ENCODE measurements around the gene SPRYD7.
"Not testable (repeated sequence)": the region's sequence is repeated elsewhere in the genome, so short reads cannot be mapped to it uniquely, and the experiment has no call there.

Gene SPRYD7

GRCh38 chr13:49951754-49952535 is 15.8 kb upstream of the SPRYD7 start:
- no peak for TF ChIP-seq CTCF (IDR thresholded peaks at IDR 0.05; ENCODE audit: extremely low read depth, insufficient read depth, missing control alignments)
- in situ Hi-C loops (cut with MboI; ENCODE audit: low pct_unique_long_range_greater_than_20kb, low sequenced_read_pairs, unreplicated experiment): no loop called here
- no peak for DNase-seq (ENCODE audit: low spot score)

GRCh38 chr13:49948777-49949270 is 12.7 kb upstream of the SPRYD7 start:
- DNase-seq (ENCODE audit: low spot score); in situ Hi-C loops (cut with MboI; ENCODE audit: low pct_unique_long_range_greater_than_20kb, low sequenced_read_pairs, unreplicated experiment): not testable (repeated sequence)

GRCh38 chr13:49939321-49939720 is 3.2 kb upstream of the SPRYD7 start:
- no peak for TF ChIP-seq CTCF (IDR thresholded peaks at IDR 0.05; ENCODE audit: extremely low read depth, insufficient read depth, missing control alignments)
- in situ Hi-C loops (cut with MboI; ENCODE audit: low pct_unique_long_range_greater_than_20kb, low sequenced_read_pairs, unreplicated experiment): no loop called here
- no peak for DNase-seq (ENCODE audit: low spot score)

- no peak for TF ChIP-seq CTCF (IDR thresholded peaks at IDR 0.05; ENCODE audit: extremely low read depth, insufficient read depth, missing control alignments)
- in situ Hi-C loops (cut with MboI; ENCODE audit: low pct_unique_long_range_greater_than_20kb, low sequenced_read_pairs, unreplicated experiment): no loop called here
- DNase-seq (ENCODE audit: low spot score): no peak
Observed at GRCh38 chr13:49938921-49939320, 2.8 kb upstream of the SPRYD7 start.

GRCh38 chr13:49938314-49938713 is 2.2 kb upstream of the SPRYD7 start:
- no peak for TF ChIP-seq CTCF (IDR thresholded peaks at IDR 0.05; ENCODE audit: extremely low read depth, insufficient read depth, missing control alignments)
- in situ Hi-C loops (cut with MboI; ENCODE audit: low pct_unique_long_range_greater_than_20kb, low sequenced_read_pairs, unreplicated experiment): no loop called here
- no peak for DNase-seq (ENCODE audit: low spot score)

GRCh38 chr13:49936968-49937273 is 781 bp upstream of the SPRYD7 start:
- TF ChIP-seq CTCF (IDR thresholded peaks at IDR 0.05; ENCODE audit: extremely low read depth, insufficient read depth, missing control alignments): no peak
- no peak for DNase-seq (ENCODE audit: low spot score)
- in situ Hi-C loops (cut with MboI; ENCODE audit: low pct_unique_long_range_greater_than_20kb, low sequenced_read_pairs, unreplicated experiment): no loop called here

- peak; percentile 32 for DNase-seq (ENCODE audit: low spot score)
- TF ChIP-seq CTCF (IDR thresholded peaks at IDR 0.05; ENCODE audit: extremely low read depth, insufficient read depth, missing control alignments): no peak
- in situ Hi-C loops (cut with MboI; ENCODE audit: low pct_unique_long_range_greater_than_20kb, low sequenced_read_pairs, unreplicated experiment): no loop called here
Observed at GRCh38 chr13:49935171-49936074, 717 bp downstream of the SPRYD7 start.
